ENCODE results near the gene FTO. TPM values are rescaled to one million over a fixed set of nuclear protein-coding genes. Genes with fewer than 3 reads are reported as not detected.

Gene FTO
- total RNA-seq, 1 experiment from 2014 or later: 78.3 TPM

- no peaks in the 10 kb centered on the region for H3K27me3 ChIP-seq (replicated peaks; ENCODE audit: control insufficient read depth, insufficient read depth, low read length)
- Mint-ChIP-seq H3K9me3 (ENCODE audit: unreplicated experiment) (no peaks in the 10 kb centered on the region), H3K27ac (ENCODE audit: unreplicated experiment) (no peak overlapping the region), H3K4me3 (ENCODE audit: unreplicated experiment) (no peak overlapping the region), H3K36me3 (ENCODE audit: insufficient read depth, unreplicated experiment) (no peaks in the 10 kb centered on the region), H3K4me1 (ENCODE audit: low read depth, unreplicated experiment) (no peaks in the 10 kb centered on the region), H3K27me3 (ENCODE audit: insufficient read depth, unreplicated experiment) (no peaks in the 10 kb centered on the region)
- H3K9me3 ChIP-seq: no peaks in the 10 kb centered on the region
- no TSS peak for BruUV-seq (replicated peaks)
- H3K4me3 ChIP-seq (ENCODE audit: low read depth, low read length): no peak overlapping the region
- ChIA-PET POLR2A (no interaction called here), CTCF (no interaction called here)
- DNase-seq: no peak
- intact Hi-C loops (cut with micrococcal nuclease; ENCODE audit: unreplicated experiment): no loop called here
- no peaks in the 10 kb centered on the region for H3K36me3 ChIP-seq (ENCODE audit: control insufficient read depth, insufficient read depth, low read length)
- H3K4me1 ChIP-seq: no peaks in the 10 kb centered on the region
- TF ChIP-seq CTCF (IDR thresholded peaks at IDR 0.05; ENCODE audit: insufficient read depth in 1 of 2, low read depth in 1 of 2, low read length in 1 of 2, severe bottlenecking in 1 of 2, unreplicated experiment in 1 of 2): no peak
Observed at GRCh38 chr16:53711390-53711789, 7.4 kb downstream of the FTO start.

GRCh38 chr16:53712065-53712464 lies 8.1 kb downstream of the FTO start:
- no peaks in the 10 kb centered on the region for H3K27me3 Mint-ChIP-seq (ENCODE audit: insufficient read depth, unreplicated experiment)
- TF ChIP-seq CTCF (IDR thresholded peaks at IDR 0.05; ENCODE audit: insufficient read depth in 1 of 2, low read depth in 1 of 2, low read length in 1 of 2, severe bottlenecking in 1 of 2, unreplicated experiment in 1 of 2): no peak
- no TSS peak for BruUV-seq (replicated peaks)
- no peak overlapping the region for H3K4me3 Mint-ChIP-seq (ENCODE audit: unreplicated experiment)
- Histone ChIP-seq H3K27me3 (replicated peaks; ENCODE audit: control insufficient read depth, insufficient read depth, low read length) (no peaks in the 10 kb centered on the region), H3K9me3 (no peaks in the 10 kb centered on the region), H3K36me3 (ENCODE audit: control insufficient read depth, insufficient read depth, low read length) (no peaks in the 10 kb centered on the region), H3K4me1 (no peaks in the 10 kb centered on the region), H3K4me3 (ENCODE audit: low read depth, low read length) (no peak overlapping the region)
- POLR2A ChIA-PET: no interaction called here
- H3K4me1 Mint-ChIP-seq (ENCODE audit: low read depth, unreplicated experiment): no peaks in the 10 kb centered on the region
- H3K36me3 Mint-ChIP-seq (ENCODE audit: insufficient read depth, unreplicated experiment): no peaks in the 10 kb centered on the region
- no peak overlapping the region for H3K27ac Mint-ChIP-seq (ENCODE audit: unreplicated experiment)
- no peaks in the 10 kb centered on the region for H3K9me3 Mint-ChIP-seq (ENCODE audit: unreplicated experiment)
- CTCF ChIA-PET: no interaction called here
- no peak for DNase-seq
- intact Hi-C loops (cut with micrococcal nuclease; ENCODE audit: unreplicated experiment): no loop called here

GRCh38 chr16:53713403-53714204 lies 9.6 kb downstream of the FTO start:
- Histone ChIP-seq H3K9me3 (no peaks in the 10 kb centered on the region), H3K36me3 (ENCODE audit: control insufficient read depth, insufficient read depth, low read length) (no peaks in the 10 kb centered on the region), H3K4me1 (0 out of 2 replicates have a peak, but pooled peaks cover 4% of the 10 kb centered on the region), H3K4me3 (ENCODE audit: low read depth, low read length) (no peak overlapping the region), H3K27me3 (replicated peaks; ENCODE audit: control insufficient read depth, insufficient read depth, low read length) (no peaks in the 10 kb centered on the region)
- no peak for DNase-seq
- no peaks in the 10 kb centered on the region for H3K36me3 Mint-ChIP-seq (ENCODE audit: insufficient read depth, unreplicated experiment)
- H3K4me1 Mint-ChIP-seq (ENCODE audit: low read depth, unreplicated experiment): no peaks in the 10 kb centered on the region
- POLR2A ChIA-PET: no interaction called here
- H3K27ac Mint-ChIP-seq (ENCODE audit: unreplicated experiment): no peak overlapping the region
- no peaks in the 10 kb centered on the region for H3K9me3 Mint-ChIP-seq (ENCODE audit: unreplicated experiment)
- H3K27me3 Mint-ChIP-seq (ENCODE audit: insufficient read depth, unreplicated experiment): no peaks in the 10 kb centered on the region
- intact Hi-C loops (cut with micrococcal nuclease; ENCODE audit: unreplicated experiment): no loop called here
- no peak for TF ChIP-seq CTCF (IDR thresholded peaks at IDR 0.05; ENCODE audit: insufficient read depth in 1 of 2, low read depth in 1 of 2, low read length in 1 of 2, severe bottlenecking in 1 of 2, unreplicated experiment in 1 of 2)
- CTCF ChIA-PET: no interaction called here
- H3K4me3 Mint-ChIP-seq (ENCODE audit: unreplicated experiment): no peak overlapping the region
- BruUV-seq (replicated peaks): no TSS peak
